ENCODE measurements around the gene MAN1C1.

MAN1C1 gene

GRCh38 chr1:25787760-25788166 lies 171.2 kb downstream of the MAN1C1 start:
- no peak for DNase-seq

GRCh38 chr1:25790472-25790871 lies 173.9 kb downstream of the MAN1C1 start:
- DNase-seq = no peak

GRCh38 chr1:25792115-25792514 lies 175.5 kb downstream of the MAN1C1 start:
- no peak for DNase-seq

GRCh38 chr1:25793585-25794170 lies 177.1 kb downstream of the MAN1C1 start:
- no peak for DNase-seq

- DNase-seq = no peak
Observed at GRCh38 chr1:25794325-25794724, 177.7 kb downstream of the MAN1C1 start.

GRCh38 chr1:25795211-25795610 lies 178.6 kb downstream of the MAN1C1 start:
- DNase-seq = no peak

GRCh38 chr1:25795946-25796810 lies 179.6 kb downstream of the MAN1C1 start:
- peak in 1 of 2 experiments; percentile 44 for DNase-seq

- peak; percentile 78 to 85 for DNase-seq
Observed at GRCh38 chr1:25796811-25797458, 180.3 kb downstream of the MAN1C1 start.

- peak; percentile 17 to 33 for DNase-seq
Observed at GRCh38 chr1:25797939-25798338, 181.3 kb downstream of the MAN1C1 start.

GRCh38 chr1:25798666-25799351 lies 182.2 kb downstream of the MAN1C1 start:
- no peak for DNase-seq

- no peak for DNase-seq
Observed at GRCh38 chr1:25799352-25799934, 182.9 kb downstream of the MAN1C1 start.

- DNase-seq = peak; percentile 9 to 47
Observed at GRCh38 chr1:25799935-25800702, 183.5 kb downstream of the MAN1C1 start, which contains the start of gene SELENON. SELENON (plus strand) TSS chr1:25800193; CDS start chr1:25800231, 38 bp downstream.

- no peak for DNase-seq
Observed at GRCh38 chr1:25800703-25801377, 184.2 kb downstream of the MAN1C1 start.

- no peak for DNase-seq
Observed at GRCh38 chr1:25802915-25803314, 186.3 kb downstream of the MAN1C1 start.

- DNase-seq = no peak
Observed at GRCh38 chr1:25803368-25803767, 186.8 kb downstream of the MAN1C1 start.

- DNase-seq = no peak
Observed at GRCh38 chr1:25804244-25804963, 187.8 kb downstream of the MAN1C1 start.

- DNase-seq = no peak
Observed at GRCh38 chr1:25804964-25805862, 188.6 kb downstream of the MAN1C1 start.

GRCh38 chr1:25805863-25806225 lies 189.3 kb downstream of the MAN1C1 start:
- DNase-seq = no peak

GRCh38 chr1:25806418-25806817 lies 189.8 kb downstream of the MAN1C1 start:
- no peak for DNase-seq

All from stimulated activated CD4-positive, alpha-beta T cell treated with anti-CD3 and anti-CD28 coated beads, Interleukin-4, amount 100 ng/mL, for 4 hours (primary cell).